ENCODE measurements around the gene PANK4. TPM values are rescaled to one million over a fixed set of nuclear protein-coding genes. Genes with fewer than 3 reads are reported as not detected.

PANK4 gene
- total RNA-seq, 1 donor from 2014 or later = 37.1 TPM

GRCh38 chr1:2547210-2548067, 21.0 kb upstream of the PANK4 start:
- intact Hi-C loops (cut with DNase I) = loop anchor here (1.0 to 5.0 kb wide), 5 partner anchors 17 to 350 kb away; partner anchors contain the start of genes HES5 and PRXL2B
- no peak for DNase-seq (ENCODE audit: low spot score)

- intact Hi-C loops (cut with DNase I) = loop anchor here (1.0 to 5.0 kb wide), 2 partner anchors 16 to 349 kb away; partner anchors contain the start of gene HES5
- DNase-seq (ENCODE audit: low spot score) = peak; percentile 94
Measured at GRCh38 chr1:2546515-2547209, 20.3 kb upstream of the PANK4 start.

GRCh38 chr1:2545754-2546514, 19.5 kb upstream of the PANK4 start:
- peak; percentile 96 for DNase-seq (ENCODE audit: low spot score)
- intact Hi-C loops (cut with DNase I) = loop anchor here (5.0 kb wide), 1 partner anchor 349 kb away; no protein-coding TSS in a partner anchor

GRCh38 chr1:2544875-2545640, 18.7 kb upstream of the PANK4 start:
- no peak for DNase-seq (ENCODE audit: low spot score)
- intact Hi-C loops (cut with DNase I) = loop anchor here (5.0 kb wide), 1 partner anchor 348 kb away; no protein-coding TSS in a partner anchor

- no peak for DNase-seq (ENCODE audit: low spot score)
- intact Hi-C loops (cut with DNase I) = no loop called here
Measured at GRCh38 chr1:2544093-2544874, 17.9 kb upstream of the PANK4 start.

- no peak for DNase-seq (ENCODE audit: low spot score)
- intact Hi-C loops (cut with DNase I) = no loop called here
Measured at GRCh38 chr1:2543543-2544092, 17.2 kb upstream of the PANK4 start.

- intact Hi-C loops (cut with DNase I) = no loop called here
- DNase-seq (ENCODE audit: low spot score) = no peak
Measured at GRCh38 chr1:2542246-2542915, 16.0 kb upstream of the PANK4 start.

- intact Hi-C loops (cut with DNase I) = no loop called here
- DNase-seq (ENCODE audit: low spot score) = no peak
Measured at GRCh38 chr1:2541619-2542245, 15.3 kb upstream of the PANK4 start.

- intact Hi-C loops (cut with DNase I) = no loop called here
- no peak for DNase-seq (ENCODE audit: low spot score)
Measured at GRCh38 chr1:2540816-2541492, 14.6 kb upstream of the PANK4 start.

- DNase-seq (ENCODE audit: low spot score) = no peak
- intact Hi-C loops (cut with DNase I) = no loop called here
Measured at GRCh38 chr1:2539312-2539907, 13.0 kb upstream of the PANK4 start.

GRCh38 chr1:2538872-2539271, 12.5 kb upstream of the PANK4 start:
- DNase-seq (ENCODE audit: low spot score) = no peak
- intact Hi-C loops (cut with DNase I) = no loop called here

- intact Hi-C loops (cut with DNase I) = no loop called here
- DNase-seq (ENCODE audit: low spot score) = no peak
Measured at GRCh38 chr1:2538376-2538775, 12.0 kb upstream of the PANK4 start.

- intact Hi-C loops (cut with DNase I) = no loop called here
- no peak for DNase-seq (ENCODE audit: low spot score)
Measured at GRCh38 chr1:2537784-2538115, 11.4 kb upstream of the PANK4 start.

GRCh38 chr1:2535981-2536380, 9.6 kb upstream of the PANK4 start:
- DNase-seq (ENCODE audit: low spot score) = no peak
- intact Hi-C loops (cut with DNase I) = no loop called here

GRCh38 chr1:2535455-2535854, 9.1 kb upstream of the PANK4 start:
- intact Hi-C loops (cut with DNase I) = no loop called here
- DNase-seq (ENCODE audit: low spot score) = no peak

GRCh38 chr1:2534687-2535441, 8.5 kb upstream of the PANK4 start:
- intact Hi-C loops (cut with DNase I) = no loop called here
- no peak for DNase-seq (ENCODE audit: low spot score)
